ENCODE results near the gene HK1.

HK1 gene

DNA sequence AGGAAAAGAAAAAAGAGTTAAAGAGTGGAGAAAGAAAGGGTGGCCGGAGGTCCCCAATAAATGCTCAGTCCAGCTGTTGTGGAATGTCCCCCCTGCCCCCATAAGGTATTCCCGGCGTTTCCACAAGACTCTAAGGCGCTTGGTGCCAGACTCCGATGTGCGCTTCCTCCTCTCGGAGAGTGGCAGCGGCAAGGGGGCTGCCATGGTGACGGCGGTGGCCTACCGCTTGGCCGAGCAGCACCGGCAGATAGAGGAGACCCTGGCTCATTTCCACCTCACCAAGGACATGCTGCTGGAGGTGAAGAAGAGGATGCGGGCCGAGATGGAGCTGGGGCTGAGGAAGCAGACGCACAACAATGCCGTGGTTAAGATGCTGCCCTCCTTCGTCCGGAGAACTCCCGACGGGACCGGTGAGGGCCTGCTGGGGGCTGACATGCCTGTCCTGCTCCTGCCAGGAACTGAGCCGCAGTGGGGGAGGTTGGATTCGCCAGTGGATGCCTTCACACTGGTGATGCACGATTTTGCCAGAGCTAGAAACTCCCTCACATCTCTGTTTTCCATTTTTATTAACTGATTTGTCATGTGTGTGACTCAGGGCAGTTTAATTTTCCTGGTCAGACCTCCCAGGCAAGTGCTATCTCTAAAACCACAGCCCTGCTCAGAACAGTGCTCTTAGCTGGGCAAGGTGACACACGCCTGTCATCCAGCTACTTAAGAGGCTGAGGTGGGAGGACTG is 104.3 kb downstream of the HK1 start:
- DNase-seq: no peak

GRCh38 chr10:69383558-69383957 is 105.3 kb downstream of the HK1 start:
- no peak for DNase-seq

DNA sequence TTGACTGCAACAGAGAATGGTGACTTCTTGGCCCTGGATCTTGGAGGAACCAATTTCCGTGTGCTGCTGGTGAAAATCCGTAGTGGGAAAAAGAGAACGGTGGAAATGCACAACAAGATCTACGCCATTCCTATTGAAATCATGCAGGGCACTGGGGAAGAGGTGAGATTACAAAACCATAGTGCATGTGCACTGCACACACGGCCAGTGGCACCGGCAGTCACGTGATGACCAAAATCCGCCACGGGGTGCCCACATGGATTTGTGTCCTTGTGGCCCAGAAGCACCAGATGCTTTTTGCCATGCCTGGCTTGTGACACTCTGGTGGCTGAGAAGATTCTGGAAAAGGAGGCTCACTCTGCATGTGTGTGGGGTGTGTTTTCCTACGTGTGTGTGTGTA is 106.0 kb downstream of the HK1 start:
- DNase-seq: no peak

- DNase-seq: no peak
Observed at GRCh38 chr10:69385454-69386350, 107.4 kb downstream of the HK1 start.

GRCh38 chr10:69387500-69387899 is 109.2 kb downstream of the HK1 start:
- DNase-seq: no peak

DNA sequence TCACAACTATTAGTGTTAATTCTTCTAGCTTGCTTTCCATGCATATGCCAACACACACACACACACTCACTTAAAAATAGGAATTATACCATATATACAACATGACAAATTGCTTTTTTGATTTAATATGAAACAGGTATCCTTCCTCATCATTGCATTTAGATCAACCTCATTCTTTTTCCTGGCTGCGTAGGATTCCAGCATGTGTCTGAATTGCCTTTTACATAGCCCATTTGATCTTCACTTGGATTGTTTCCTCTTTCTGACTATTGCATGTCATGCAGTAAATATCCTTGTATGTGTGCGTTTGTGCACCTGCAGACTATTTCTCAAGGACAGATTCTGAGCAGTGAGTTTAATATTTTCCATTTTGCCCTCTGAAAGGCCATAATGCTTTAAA is 110.2 kb downstream of the HK1 start:
- DNase-seq: no peak

- no peak for DNase-seq
Observed at GRCh38 chr10:69389827-69390490, 111.7 kb downstream of the HK1 start.

- no peak for DNase-seq
Observed at GRCh38 chr10:69391158-69391557, 112.9 kb downstream of the HK1 start.

GRCh38 chr10:69392481-69393000 is 114.2 kb downstream of the HK1 start:
- peak; percentile 70 for DNase-seq

- no peak for DNase-seq
Observed at GRCh38 chr10:69394020-69394419, 115.7 kb downstream of the HK1 start.

DNA sequence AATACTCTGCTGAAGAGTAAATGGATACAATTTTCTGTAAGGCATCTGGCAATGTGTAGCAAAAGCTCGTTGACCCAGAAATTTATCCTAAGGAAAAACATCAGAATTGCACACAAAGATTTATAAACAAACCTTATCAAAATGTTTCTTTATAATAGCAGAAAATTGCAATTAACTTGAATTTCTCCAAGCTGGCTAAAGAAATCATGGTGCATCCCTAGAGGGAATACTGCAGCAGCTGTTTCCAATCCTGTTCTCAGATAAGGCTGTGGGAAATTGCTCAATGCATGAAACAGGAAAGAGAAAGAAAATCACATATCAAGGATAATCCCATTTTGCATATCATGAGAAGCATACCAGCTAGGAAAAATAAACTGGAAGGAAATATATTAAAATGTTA is 119.7 kb downstream of the HK1 start:
- DNase-seq: no peak

DNA sequence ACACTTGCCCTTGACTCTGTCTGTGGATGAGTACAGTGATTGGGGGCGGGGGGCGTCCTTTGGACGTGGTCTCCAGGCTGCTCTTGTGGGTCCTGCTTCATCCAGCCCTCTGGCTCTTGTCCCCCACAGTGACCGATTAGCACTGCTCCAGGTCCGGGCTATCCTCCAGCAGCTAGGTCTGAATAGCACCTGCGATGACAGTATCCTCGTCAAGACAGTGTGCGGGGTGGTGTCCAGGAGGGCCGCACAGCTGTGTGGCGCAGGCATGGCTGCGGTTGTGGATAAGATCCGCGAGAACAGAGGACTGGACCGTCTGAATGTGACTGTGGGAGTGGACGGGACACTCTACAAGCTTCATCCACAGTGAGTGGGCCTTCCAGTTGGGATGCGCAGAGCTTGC is 120.2 kb downstream of the HK1 start:
- DNase-seq: no peak

DNA sequence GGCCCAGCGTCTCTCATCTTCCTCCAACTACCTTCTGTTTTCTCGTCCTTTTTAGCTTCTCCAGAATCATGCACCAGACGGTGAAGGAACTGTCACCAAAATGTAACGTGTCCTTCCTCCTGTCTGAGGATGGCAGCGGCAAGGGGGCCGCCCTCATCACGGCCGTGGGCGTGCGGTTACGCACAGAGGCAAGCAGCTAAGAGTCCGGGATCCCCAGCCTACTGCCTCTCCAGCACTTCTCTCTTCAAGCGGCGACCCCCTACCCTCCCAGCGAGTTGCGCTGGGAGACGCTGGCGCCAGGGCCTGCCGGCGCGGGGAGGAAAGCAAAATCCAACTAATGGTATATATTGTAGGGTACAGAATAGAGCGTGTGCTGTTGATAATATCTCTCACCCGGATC is 122.6 kb downstream of the HK1 start:
- DNase-seq: no peak

GRCh38 chr10:69401416-69401815 is 123.1 kb downstream of the HK1 start:
- DNase-seq: no peak

- no peak for DNase-seq
Observed at GRCh38 chr10:69402386-69402785, 124.1 kb downstream of the HK1 start.

DNA sequence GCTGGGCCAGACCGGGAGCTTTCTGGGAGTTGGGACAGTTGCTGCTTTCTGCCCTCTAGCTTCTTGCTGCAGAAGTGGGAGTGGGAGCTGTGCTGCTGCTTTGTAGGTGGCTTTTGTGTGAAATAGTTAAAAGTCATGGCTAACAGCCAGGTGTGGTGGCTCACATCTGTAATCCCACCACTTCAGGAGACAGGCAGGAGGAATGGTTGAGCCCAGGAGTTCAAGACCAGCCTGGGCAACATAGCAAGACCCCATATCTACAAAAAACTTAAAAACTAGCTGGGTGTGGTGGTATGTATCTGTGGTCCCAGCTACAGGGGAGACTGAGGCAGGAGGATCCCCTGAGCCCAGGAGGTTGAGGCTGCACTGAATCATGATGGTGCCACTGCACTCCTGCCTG is 124.8 kb downstream of the HK1 start:
- DNase-seq: no peak

GRCh38 chr10:69403519-69403918 is 125.2 kb downstream of the HK1 start:
- DNase-seq: no peak

GRCh38 chr10:69404786-69405185 is 126.5 kb downstream of the HK1 start:
- DNase-seq: no peak

- no peak for DNase-seq
Observed at GRCh38 chr10:69405221-69405620, 126.9 kb downstream of the HK1 start.

DNA sequence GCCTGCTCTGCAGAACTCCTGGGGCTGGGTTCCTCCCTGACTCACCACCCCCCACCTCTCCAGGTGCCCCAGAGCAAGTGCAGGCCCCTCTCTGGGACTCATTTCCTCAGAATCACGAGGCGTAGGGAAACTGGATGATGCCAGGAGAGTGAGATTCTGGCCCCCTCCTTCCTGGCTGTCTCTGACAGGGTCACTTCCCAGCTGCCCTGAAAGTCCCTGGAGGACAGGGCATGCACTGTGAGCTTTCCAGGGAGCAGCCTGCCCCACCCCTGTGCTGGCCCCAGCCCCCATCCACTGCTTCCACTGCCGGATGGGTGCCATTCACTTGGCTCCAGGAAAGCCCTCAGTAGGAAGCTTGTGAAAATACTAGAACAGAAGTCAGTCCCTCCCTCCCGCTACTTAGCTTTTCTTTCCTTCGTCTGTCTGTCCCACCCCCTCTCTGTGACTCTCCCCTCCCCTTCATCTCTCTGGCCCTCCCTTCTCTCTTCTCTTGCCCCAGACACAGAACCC is 128.1 kb downstream of the HK1 start:
- no peak for DNase-seq

GRCh38 chr10:69406816-69407580 is 128.7 kb downstream of the HK1 start:
- DNase-seq: no peak

- DNase-seq: no peak
Observed at GRCh38 chr10:69407621-69408301, 129.5 kb downstream of the HK1 start.

Measured in activated effector memory CD4-positive, alpha-beta T cell treated with Interleukin-2 at 50 U/mL for 16 hours (primary cell).